Measurements from ENCODE around the gene MRPL17. TPM values are rescaled to one million over a fixed set of nuclear protein-coding genes. Genes with fewer than 3 reads are reported as not detected.

The MRPL17 gene
- total and polyA plus RNA-seq, 9 of the 15 experiments (the other 6 are each of a cell fraction or from before 2014, with no cell fraction given), result 33.9 to 81.6 (median 43.9) TPM

GRCh38 chr11:6674862-6675261 lies 8.3 kb downstream of the MRPL17 start (continued):
- TF ChIP-seq POLR2AphosphoS2 (IDR thresholded peaks at IDR 0.05; ENCODE audit: low read length), result no peak
- TF ChIP-seq MAFK (IDR thresholded peaks at IDR 0.05; ENCODE audit: low read length), result no peak

- Histone ChIP-seq H3K4me1 (replicated peaks in 1 of 2; ENCODE audit: control insufficient read depth in 2 of 2, insufficient read depth in 2 of 2, low read length in 2 of 2) (peaks cover 0 to 19% of the 10 kb centered on the region in 2 experiments; a peak in 4 of 5 replicates), H2AFZ (ENCODE audit: low read depth, low read length) (no peak overlapping the region), H4K20me1 (replicated peaks; ENCODE audit: control insufficient read depth, insufficient read depth, low read length) (no peaks in the 10 kb centered on the region), H3K4me2 (ENCODE audit: insufficient read depth, low read length) (no peak overlapping the region), H3K27ac (ENCODE audit: extremely low read depth, low read depth, low read length) (no peak overlapping the region), H3K27me3 (ENCODE audit: control insufficient read depth in 2 of 2, insufficient read depth in 2 of 2, low read length in 2 of 2) (no peaks in the 10 kb centered on the region), H3K79me2 (ENCODE audit: control insufficient read depth, insufficient read depth, low read length) (no peaks in the 10 kb centered on the region), H3K4me3 (no peak overlapping the region), H3K9ac (ENCODE audit: insufficient read depth in 1 of 2, low read depth in 2 of 2, low read length in 2 of 2) (no peak overlapping the region), H3K9me3 (replicated peaks; ENCODE audit: control insufficient read depth, insufficient read depth, low read depth, low read length) (no peaks in the 10 kb centered on the region), H3K36me3 (ENCODE audit: control insufficient read depth, insufficient read depth, low read length) (no peaks in the 10 kb centered on the region), H3K9me1 (ENCODE audit: control insufficient read depth, insufficient read depth, low read length) (no peaks in the 10 kb centered on the region)
- BruUV-seq (replicated peaks), result no TSS peak
- ATAC-seq, result no peak
- in situ Hi-C loops (cut with MboI) (loop anchor here (10.0 kb wide), 1 partner anchor 139 kb away; no protein-coding TSS in a partner anchor), intact Hi-C loops (cut with micrococcal nuclease) (no loop called here)
- no peak for FAIRE-seq
- DNase-seq (ENCODE audit: extremely low read depth in 1 of 4, low spot score in 3 of 4), result no peak
- 70% methylated on average over 1 of the region's 1 CpG for WGBS (ENCODE audit: insufficient coverage, low coverage, missing lambda C conversion rate)
- ChIA-PET POLR2A (interaction anchor here (0.8 to 3.2 kb wide), 2 partner anchors 8 to 15 kb away, joined by 3 to 11 read pairs; no protein-coding TSS in a partner anchor), CTCF (ENCODE audit: low intra/inter-chr PET ratio) (no interaction called here)
- TF ChIP-seq BDP1 (IDR thresholded peaks at IDR 0.05; ENCODE audit: insufficient read depth, insufficient read length) (no peak), BRD9 (IDR thresholded peaks at IDR 0.05; ENCODE audit: low read depth, partially characterized antibody) (no peak), RNF2 (IDR thresholded peaks at IDR 0.05) (no peak), EHMT2 (IDR thresholded peaks at IDR 0.05) (no peak), ZC3H4 (CRISPR knock-in tag; IDR thresholded peaks at IDR 0.05; ENCODE audit: borderline replicate concordance) (no peak), ZNF668 (CRISPR knock-in tag; IDR thresholded peaks at IDR 0.05) (no peak), ZBTB2 (IDR thresholded peaks at IDR 0.05) (no peak), ILF3 (IDR thresholded peaks at IDR 0.05; ENCODE audit: borderline replicate concordance) (no peak), DDX20 (tag; IDR thresholded peaks at IDR 0.05; ENCODE audit: low read depth) (no peak), ZBED1 (IDR thresholded peaks at IDR 0.05) (no peak), DIDO1 (tag; IDR thresholded peaks at IDR 0.05; ENCODE audit: low read depth) (no peak), IRF9 (tag; IDR thresholded peaks at IDR 0.05) (no peak), NKRF (IDR thresholded peaks at IDR 0.05; ENCODE audit: borderline replicate concordance) (no peak), VEZF1 (CRISPR knock-in tag; IDR thresholded peaks at IDR 0.05) (no peak)
- TF ChIP-seq, protein P1, sequence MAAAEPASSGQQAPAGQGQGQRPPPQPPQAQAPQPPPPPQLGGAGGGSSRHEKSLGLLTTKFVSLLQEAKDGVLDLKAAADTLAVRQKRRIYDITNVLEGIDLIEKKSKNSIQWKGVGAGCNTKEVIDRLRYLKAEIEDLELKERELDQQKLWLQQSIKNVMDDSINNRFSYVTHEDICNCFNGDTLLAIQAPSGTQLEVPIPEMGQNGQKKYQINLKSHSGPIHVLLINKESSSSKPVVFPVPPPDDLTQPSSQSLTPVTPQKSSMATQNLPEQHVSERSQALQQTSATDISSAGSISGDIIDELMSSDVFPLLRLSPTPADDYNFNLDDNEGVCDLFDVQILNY (CRISPR knock-in tag; IDR thresholded peaks at IDR 0.05), result no peak
These were observed 8.9 kb downstream of the MRPL17 start for GRCh38 chr11:6674219-6674597.

Measured in K562 (cell line).